ENCODE measurements around the gene KIF16B.

- TF ChIP-seq CTCF (conservative IDR thresholded peaks at IDR 0.05; ENCODE audit: low read depth in 2 of 2) (no peak), EZH2phosphoT487 (IDR thresholded peaks at IDR 0.05; ENCODE audit: unreplicated experiment) (no peak), REST (IDR thresholded peaks at IDR 0.05; ENCODE audit: unreplicated experiment) (no peak), ETS1 (IDR thresholded peaks at IDR 0.05) (no peak), EZH2 (IDR thresholded peaks at IDR 0.05; ENCODE audit: low read depth, unreplicated experiment) (no peak), NANOG (IDR thresholded peaks at IDR 0.05; ENCODE audit: borderline replicate concordance) (no peak), POLR2AphosphoS5 (IDR thresholded peaks at IDR 0.05; ENCODE audit: low read depth) (no peak)
Observed at GRCh38 chr20:16531485-16531884, 41.8 kb downstream of the KIF16B start.

Measured in GM23338 (cell line).